GM13977 (cell line): Measurements from ENCODE around the gene SLC39A9.
"Not testable (repeated sequence)": the region's sequence is repeated elsewhere in the genome, so short reads cannot be mapped to it uniquely, and the experiment has no call there.

Experiments
- DNase-seq: peaks from one replicate; pipeline ENCODE4 v3.0.0; 2012; ENCODE audit warnings: low spot score
- in situ Hi-C: fragments of 300-500 bp; cut with MboI; formaldehyde crosslinking; loops from one replicate; pipeline ENCODE4 v1.12.0; 2022; ENCODE audit warnings: low sequenced_read_pairs, low pct_unique_long_range_greater_than_20kb, mixed read lengths, inconsistent platforms; ENCODE audit not compliant: unreplicated experiment
- TF ChIP-seq, protein P1 (sequence below): IDR thresholded peaks from 2 replicates; pipeline ENCODE4 v1.5.1; 2012; ENCODE audit warnings: mild to moderate bottlenecking, control low read depth; ENCODE audit not compliant: insufficient read depth; ENCODE audit errors: extremely low read depth, missing control alignments

Gene SLC39A9

DNA sequence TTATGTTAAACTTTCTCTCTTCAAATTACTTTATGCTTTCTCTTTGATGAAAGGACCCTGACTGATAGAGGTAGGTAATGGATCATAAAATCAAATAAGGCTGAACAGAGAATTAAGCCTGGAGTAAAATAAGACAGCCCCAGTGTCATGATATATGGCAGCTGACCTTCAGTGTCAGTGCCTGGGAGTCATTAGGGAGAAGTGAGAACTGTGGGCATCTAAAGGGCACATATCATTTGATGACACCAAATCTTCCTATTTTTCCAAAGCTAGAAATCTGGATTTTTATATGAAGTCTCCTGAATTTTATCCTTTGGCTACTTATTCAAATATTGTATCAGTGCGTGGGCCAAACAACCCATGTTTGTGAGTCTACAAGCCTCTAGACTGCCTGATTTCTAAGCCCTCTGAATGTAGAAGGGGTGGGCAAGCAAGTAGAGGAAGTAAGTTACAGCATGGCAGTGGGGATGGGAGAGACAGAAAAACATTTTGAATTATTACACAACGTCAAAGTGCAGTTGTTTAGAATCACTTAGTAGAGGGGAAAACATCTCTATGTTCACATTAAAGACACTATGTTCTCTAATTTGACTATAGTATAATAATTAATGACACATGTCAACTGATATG lies 10.0 kb downstream of the SLC39A9 start:
- in situ Hi-C loops, result no loop called here
- no peak for DNase-seq
- TF ChIP-seq, protein P1, sequence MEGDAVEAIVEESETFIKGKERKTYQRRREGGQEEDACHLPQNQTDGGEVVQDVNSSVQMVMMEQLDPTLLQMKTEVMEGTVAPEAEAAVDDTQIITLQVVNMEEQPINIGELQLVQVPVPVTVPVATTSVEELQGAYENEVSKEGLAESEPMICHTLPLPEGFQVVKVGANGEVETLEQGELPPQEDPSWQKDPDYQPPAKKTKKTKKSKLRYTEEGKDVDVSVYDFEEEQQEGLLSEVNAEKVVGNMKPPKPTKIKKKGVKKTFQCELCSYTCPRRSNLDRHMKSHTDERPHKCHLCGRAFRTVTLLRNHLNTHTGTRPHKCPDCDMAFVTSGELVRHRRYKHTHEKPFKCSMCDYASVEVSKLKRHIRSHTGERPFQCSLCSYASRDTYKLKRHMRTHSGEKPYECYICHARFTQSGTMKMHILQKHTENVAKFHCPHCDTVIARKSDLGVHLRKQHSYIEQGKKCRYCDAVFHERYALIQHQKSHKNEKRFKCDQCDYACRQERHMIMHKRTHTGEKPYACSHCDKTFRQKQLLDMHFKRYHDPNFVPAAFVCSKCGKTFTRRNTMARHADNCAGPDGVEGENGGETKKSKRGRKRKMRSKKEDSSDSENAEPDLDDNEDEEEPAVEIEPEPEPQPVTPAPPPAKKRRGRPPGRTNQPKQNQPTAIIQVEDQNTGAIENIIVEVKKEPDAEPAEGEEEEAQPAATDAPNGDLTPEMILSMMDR, result no peak

DNA sequence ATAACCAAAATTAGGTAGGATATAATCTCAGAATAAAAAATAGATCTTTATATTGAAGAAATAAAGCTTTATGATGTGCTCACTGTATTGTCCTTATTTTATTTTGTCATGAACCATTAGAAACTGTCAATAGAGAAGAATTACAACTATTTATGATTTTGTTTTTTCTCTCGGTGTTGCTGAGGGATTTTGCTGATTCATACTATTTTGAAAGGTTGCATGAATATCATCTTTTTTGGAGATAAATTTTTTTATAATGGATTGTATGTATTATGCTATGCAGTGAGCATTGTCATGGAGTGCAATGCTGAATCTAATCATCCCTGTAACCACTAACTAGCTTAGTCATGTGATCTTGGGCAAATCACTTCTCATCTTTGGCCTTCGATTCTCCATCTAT lies 15.0 kb downstream of the SLC39A9 start:
- in situ Hi-C loops, result no loop called here
- TF ChIP-seq, protein P1, result no peak
- DNase-seq, result no peak

DNA sequence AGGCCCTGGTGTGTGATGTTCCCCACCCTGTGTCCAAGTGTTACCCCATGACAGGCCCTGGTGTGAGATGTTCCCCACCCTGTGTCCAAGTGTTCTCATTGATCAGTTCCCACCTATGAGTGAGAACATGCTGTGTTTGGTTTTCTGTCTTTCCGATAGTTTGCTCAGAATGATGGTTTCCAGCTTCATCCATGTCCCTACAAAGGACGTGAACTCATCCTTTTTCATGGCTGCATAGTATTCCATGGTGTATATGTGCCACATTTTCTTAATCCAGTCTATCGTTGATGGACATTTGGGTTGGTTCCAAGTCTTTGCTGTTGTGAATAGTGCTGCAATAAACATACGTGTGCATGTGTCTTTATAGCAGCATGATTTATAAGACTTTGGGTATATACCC lies 17.6 kb downstream of the SLC39A9 start:
- in situ Hi-C loops, DNase-seq: not testable (repeated sequence)

DNA sequence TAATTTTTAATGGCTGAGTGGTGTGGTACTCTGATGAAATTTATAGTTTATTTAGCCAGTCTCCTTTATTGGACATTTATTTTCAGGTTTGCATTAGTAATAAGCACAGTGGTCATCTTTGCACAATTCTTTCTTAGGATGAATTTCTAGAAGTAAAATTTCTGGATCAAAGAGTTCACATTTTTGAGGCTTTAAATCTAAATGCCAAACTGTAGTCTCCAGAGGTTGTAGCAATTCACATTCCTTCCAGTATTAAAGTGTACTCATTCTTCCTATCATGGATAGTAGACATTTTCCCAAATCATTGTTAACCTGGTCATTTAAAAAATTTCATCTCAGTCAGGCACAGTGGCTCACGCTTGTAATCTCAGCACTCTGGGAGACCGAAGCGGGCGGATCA lies 24.8 kb downstream of the SLC39A9 start:
- DNase-seq, result no peak
- in situ Hi-C loops, result no loop called here
- TF ChIP-seq, protein P1, result no peak

DNA sequence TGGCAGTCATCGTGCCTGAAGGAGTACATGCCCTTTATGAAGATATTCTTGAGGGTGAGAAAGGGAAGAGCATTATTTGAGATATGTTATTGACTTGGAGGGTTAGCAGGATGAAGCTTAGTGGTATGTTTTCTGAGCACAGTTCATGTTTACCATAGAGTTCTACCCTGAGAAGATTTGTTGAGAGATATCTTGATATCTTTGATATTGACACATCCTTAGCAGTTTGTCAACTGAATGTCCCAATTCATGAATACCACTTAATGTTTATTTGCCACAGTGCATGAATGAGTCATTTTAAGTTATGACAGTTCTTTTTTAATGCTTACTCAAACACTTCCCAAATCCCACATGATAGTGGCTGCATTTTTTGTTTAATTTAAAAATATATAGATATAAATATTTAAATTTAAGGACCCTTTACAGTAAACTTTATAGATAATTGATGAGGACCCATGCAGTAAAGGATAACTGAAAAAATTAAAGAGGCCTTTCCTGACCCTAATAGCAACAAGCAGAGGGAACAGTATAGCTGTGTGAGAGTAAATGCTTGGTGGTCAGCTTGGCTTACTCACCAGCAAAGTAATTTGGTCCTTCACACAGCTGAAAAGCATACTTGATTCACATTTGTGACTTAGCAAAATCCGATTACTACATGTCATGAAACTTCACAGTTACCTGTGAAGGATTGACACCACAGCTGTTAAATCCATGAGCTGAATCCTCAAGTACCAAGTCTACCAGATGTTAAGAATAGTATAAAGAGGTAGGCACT lies 25.8 kb downstream of the SLC39A9 start:
- in situ Hi-C loops, result no loop called here
- TF ChIP-seq, protein P1, result no peak
- DNase-seq, result no peak

DNA sequence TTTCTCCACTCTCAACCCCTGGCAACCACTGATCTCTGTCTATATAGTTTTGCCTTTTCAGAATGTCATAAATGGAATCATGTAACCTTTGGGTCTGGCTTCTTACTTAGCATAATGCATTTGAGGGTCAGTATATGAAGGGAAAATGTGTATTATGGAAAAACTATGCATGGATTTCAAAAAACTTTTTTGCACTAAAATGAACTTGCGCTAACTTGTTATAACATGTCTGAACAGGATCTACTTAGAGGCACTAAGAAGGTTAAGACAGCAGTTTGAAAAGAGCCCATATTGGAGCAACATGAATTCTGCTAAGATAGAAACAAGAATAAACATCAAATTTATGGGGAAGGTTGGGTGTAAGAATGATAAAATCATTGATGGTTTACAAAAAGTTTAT lies 29.1 kb downstream of the SLC39A9 start:
- no peak for DNase-seq
- in situ Hi-C loops, result no loop called here
- TF ChIP-seq, protein P1, result no peak

DNA sequence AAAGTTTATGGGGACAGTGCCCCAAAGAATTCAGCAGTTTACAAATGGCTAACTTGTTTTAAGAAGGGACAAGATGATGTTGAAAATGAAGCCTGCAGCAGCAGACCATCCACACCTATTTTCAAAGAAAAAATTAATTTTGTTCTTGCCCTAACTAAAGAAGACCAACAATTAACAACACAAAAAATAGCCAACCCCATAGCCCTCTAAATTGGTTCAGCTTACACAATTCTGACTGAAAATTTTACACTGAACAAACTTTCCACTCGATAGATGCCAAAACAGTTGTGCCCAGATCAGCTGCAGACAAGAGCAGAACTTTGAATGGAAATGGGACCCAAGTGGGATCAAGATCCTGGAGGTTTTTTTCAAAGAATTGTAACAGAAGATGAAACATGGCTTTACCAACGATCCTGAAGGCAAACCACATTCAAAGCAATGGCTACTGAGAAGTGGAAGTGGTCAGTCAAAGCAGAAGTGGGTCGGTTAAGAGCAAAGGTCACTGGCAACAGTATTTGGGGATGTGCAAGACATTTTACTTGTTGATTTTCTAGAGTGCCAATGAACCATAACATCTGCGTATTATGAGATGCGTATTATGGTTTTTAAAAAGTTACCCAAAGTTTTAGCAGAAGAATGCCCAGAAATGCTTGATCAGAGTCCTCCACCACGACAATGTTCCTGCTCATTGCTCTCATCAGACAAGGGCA lies 30.0 kb downstream of the SLC39A9 start:
- TF ChIP-seq, protein P1, result no peak
- in situ Hi-C loops, result no loop called here
- no peak for DNase-seq
